LNCAP (cell line): ENCODE results near the gene CCDC18.

Source experiments
- CTCF ChIP-seq: fragments of 450-650 bp; IDR thresholded peaks from 2 replicates; pipeline ENCODE4 v1.5.1; 2017; ENCODE audit warnings: mild to moderate bottlenecking

CCDC18 gene

GRCh38 chr1:93317207-93317606, 136.7 kb downstream of the CCDC18 start:
- no peak for TF ChIP-seq CTCF

GRCh38 chr1:93317943-93318342, 137.4 kb downstream of the CCDC18 start:
- no peak for TF ChIP-seq CTCF

GRCh38 chr1:93321720-93322119, 141.2 kb downstream of the CCDC18 start:
- no peak for TF ChIP-seq CTCF

- no peak for TF ChIP-seq CTCF
Measured at GRCh38 chr1:93322349-93322748, 141.8 kb downstream of the CCDC18 start.

- no peak for TF ChIP-seq CTCF
Measured at GRCh38 chr1:93323185-93323820, 142.8 kb downstream of the CCDC18 start.

GRCh38 chr1:93324486-93325464, 144.3 kb downstream of the CCDC18 start:
- TF ChIP-seq CTCF: no peak
